H9 (cell line): ENCODE measurements around the gene XXYLT1. TPM values are rescaled to one million over a fixed set of nuclear protein-coding genes. Genes with fewer than 3 reads are reported as not detected.
A peak's percentile ranks its signal among the peaks of the same experiment; 100 is the strongest.

ENCODE experiments used
- DNase-seq: peaks from one replicate; pipeline ENCODE4 v3.0.0-alpha.2; 2017
- H2AFZ ChIP-seq: one replicate; pipeline ENCODE4 v1.6.1; 2013; ENCODE audit warnings: mild to moderate bottlenecking, low read length, control low read depth, moderate library complexity
- H2AK5ac ChIP-seq: 2 replicates; pipeline ENCODE4 v1.6.1; 2013; ENCODE audit warnings: low read length, control low read depth, mixed read lengths; ENCODE audit not compliant: insufficient read length
- H2BK120ac ChIP-seq: one replicate; pipeline ENCODE4 v1.6.1; 2013; ENCODE audit warnings: low read depth, mild to moderate bottlenecking, low read length, control low read depth, inconsistent platforms; ENCODE audit not compliant: poor library complexity, severe bottlenecking
- H2BK12ac ChIP-seq: 2 replicates; pipeline ENCODE4 v1.6.1; 2013; ENCODE audit warnings: low read length, control low read depth, mixed read lengths, low read depth; ENCODE audit not compliant: insufficient read length
- H2BK15ac ChIP-seq: 2 replicates; pipeline ENCODE4 v1.6.1; 2013; ENCODE audit warnings: low read depth, low read length, control low read depth
- H2BK20ac ChIP-seq: one replicate; pipeline ENCODE4 v1.6.1; 2013; ENCODE audit warnings: low read depth, mild to moderate bottlenecking, low read length, control low read depth, inconsistent platforms; ENCODE audit not compliant: poor library complexity, severe bottlenecking
- H2BK5ac ChIP-seq: 2 replicates; pipeline ENCODE4 v1.6.1; 2013; ENCODE audit warnings: low read length, control low read depth, mixed read lengths; ENCODE audit not compliant: insufficient read length
- H3K14ac ChIP-seq: 2 replicates; pipeline ENCODE4 v1.6.1; 2013; ENCODE audit warnings: low read length, control low read depth; ENCODE audit not compliant: insufficient read depth
- H3K18ac ChIP-seq: 2 replicates; pipeline ENCODE4 v1.6.1; 2013; ENCODE audit warnings: low read depth, mild to moderate bottlenecking, mixed read lengths, low read length, control low read depth; ENCODE audit not compliant: insufficient read length
- H3K23ac ChIP-seq: 2 replicates; pipeline ENCODE4 v1.6.1; 2013; ENCODE audit warnings: low read length, control low read depth, mixed read lengths, low read depth; ENCODE audit not compliant: insufficient read length
- H3K23me2 ChIP-seq: 2 replicates; pipeline ENCODE4 v1.6.1; 2013; ENCODE audit warnings: low read depth, mild to moderate bottlenecking, mixed read lengths, low read length, control low read depth; ENCODE audit not compliant: insufficient read length, poor library complexity, severe bottlenecking
- H3K27ac ChIP-seq: 2 replicates; pipeline ENCODE4 v1.5.1; 2013; ENCODE audit warnings: low read length, control low read depth, mixed read lengths, low read depth; ENCODE audit not compliant: insufficient read length
- H3K27me3 ChIP-seq: 2 replicates; pipeline ENCODE4 v1.6.1; 2013; ENCODE audit warnings: low read length, control low read depth, inconsistent platforms; ENCODE audit not compliant: insufficient read depth
- H3K4ac ChIP-seq: 2 replicates; pipeline ENCODE4 v1.6.1; 2013; ENCODE audit warnings: low read depth, mild to moderate bottlenecking, control low read depth, inconsistent platforms, low read length, moderate library complexity
- H3K4me1 ChIP-seq: 2 replicates; pipeline ENCODE4 v1.6.1; 2013; ENCODE audit warnings: low read length, control low read depth, inconsistent platforms; ENCODE audit not compliant: insufficient read depth
- H3K4me2 ChIP-seq: 2 replicates; pipeline ENCODE4 v1.6.1; 2013; ENCODE audit warnings: low read length, control low read depth, mixed read lengths; ENCODE audit not compliant: insufficient read length, insufficient read depth
- H3K56ac ChIP-seq: 2 replicates; pipeline ENCODE4 v1.6.1; 2013; ENCODE audit warnings: low read depth, mild to moderate bottlenecking, mixed read lengths, low read length, control low read depth; ENCODE audit not compliant: insufficient read length
- H3K79me1 ChIP-seq: 2 replicates; pipeline ENCODE4 v1.6.1; 2013; ENCODE audit warnings: low read depth, mild to moderate bottlenecking, moderate library complexity, low read length, control low read depth, inconsistent platforms; ENCODE audit not compliant: insufficient read depth, poor library complexity, severe bottlenecking
- H3K79me2 ChIP-seq: 2 replicates; pipeline ENCODE4 v1.6.1; 2013; ENCODE audit warnings: low read length, control low read depth, inconsistent platforms; ENCODE audit not compliant: insufficient read depth
- H3K9ac ChIP-seq: 2 replicates; pipeline ENCODE4 v1.6.1; 2013; ENCODE audit warnings: low read length, control low read depth, mixed read lengths; ENCODE audit not compliant: insufficient read length; ENCODE audit errors: extremely low read depth
- H3K9me3 ChIP-seq: one replicate; pipeline ENCODE4 v1.6.1; 2013; ENCODE audit warnings: low read depth, low read length, inconsistent platforms; ENCODE audit not compliant: control insufficient read depth
- H3T11ph ChIP-seq: one replicate; pipeline ENCODE4 v1.6.1; 2013; ENCODE audit warnings: mild to moderate bottlenecking, low read length, control low read depth, inconsistent platforms
- H4K20me1 ChIP-seq: one replicate; pipeline ENCODE4 v1.6.1; 2013; ENCODE audit not compliant: control insufficient read depth, insufficient read length, insufficient read depth
- H4K5ac ChIP-seq: 2 replicates; pipeline ENCODE4 v1.6.1; 2013; ENCODE audit warnings: low read depth, mild to moderate bottlenecking, mixed read lengths, low read length, control low read depth; ENCODE audit not compliant: insufficient read length
- H4K8ac ChIP-seq: replicated peaks from 2 replicates; pipeline ENCODE4 v1.6.1; 2013; ENCODE audit warnings: low read length, control low read depth, mixed read lengths, low read depth; ENCODE audit not compliant: insufficient read length
- H4K91ac ChIP-seq: 2 replicates; pipeline ENCODE4 v1.6.1; 2013; ENCODE audit warnings: low read depth, mild to moderate bottlenecking, moderate library complexity, mixed read lengths, low read length, control low read depth; ENCODE audit not compliant: insufficient read length
- H3K27ac Mint-ChIP-seq, 3 experiments: 2 replicates in 2 of 3; 3 replicates in 1 of 3; pipeline ENCODE4 v1.8.0; 2020 to 2021; ENCODE audit warnings: mixed read lengths in 3 of 3, mild to moderate bottlenecking in 1 of 3, moderate library complexity in 1 of 3
- H3K27me3 Mint-ChIP-seq: 2 replicates; pipeline ENCODE4 v1.8.0; 2021; ENCODE audit warnings: low read depth, mild to moderate bottlenecking, moderate library complexity, mixed read lengths
- H3K36me3 Mint-ChIP-seq, 3 experiments: 2 replicates in 2 of 3; 3 replicates in 1 of 3; pipeline ENCODE4 v1.8.0; 2020 to 2021; ENCODE audit warnings: low read depth in 3 of 3, mixed read lengths in 3 of 3; ENCODE audit not compliant: insufficient read depth in 1 of 3
- H3K4me1 Mint-ChIP-seq, 2 experiments: 2 replicates each; pipeline ENCODE4 v1.8.0; 2020; ENCODE audit warnings: mixed read lengths in 2 of 2
- H3K4me3 Mint-ChIP-seq, 2 experiments: 2 replicates in 1 of 2; 3 replicates in 1 of 2; pipeline ENCODE4 v1.8.0; 2020 to 2021; ENCODE audit warnings: mild to moderate bottlenecking in 2 of 2, mixed read lengths in 2 of 2, moderate library complexity in 1 of 2
- H3K9me3 Mint-ChIP-seq, 2 experiments: 2 replicates in 1 of 2; 3 replicates in 1 of 2; pipeline ENCODE4 v1.8.0; 2020; ENCODE audit warnings: mild to moderate bottlenecking in 2 of 2, mixed read lengths in 2 of 2, moderate library complexity in 1 of 2
- CTCF ChIP-seq: fragments of 200-600 bp; sonication (generic); conservative IDR thresholded peaks from 3 replicates; pipeline ENCODE4 v1.8.0; 2021; ENCODE audit warnings: antibody characterized with exemption, mild to moderate bottlenecking
- WGBS: extraction: QIAGEN DNeasy Blood & Tissue Kit; methylation state at CpG from one replicate; pipeline ENCODE4 v1.1.7; 2013; ENCODE audit warnings: missing lambda C conversion rate, low lambda C conversion rate, mixed read lengths; ENCODE audit not compliant: insufficient read length; ENCODE audit errors: extremely low coverage; 5-methylcytosine and 5-hydroxymethylcytosine counted together
- total RNA-seq: library from RNA; stranded (reverse); gene quantifications from 2 replicates; pipeline ENCODE4 v1.2.1, GENCODE V29; 2021

The XXYLT1 gene
- total RNA-seq, 1 experiment from 2014 or later, result 22.7 TPM

- H3K36me3 Mint-ChIP-seq, result no peaks in the 10 kb centered on the region; a peak in 1 of 7 replicates
These were observed 105.7 kb downstream of the XXYLT1 start for GRCh38 chr3:195165265-195165609.

More at GRCh38 chr3:195165265-195165609, 105.7 kb downstream of the XXYLT1 start:
- Mint-ChIP-seq H3K4me1 (peaks cover 3 to 6% of the 10 kb centered on the region in 2 experiments), H3K4me3 (no peak overlapping the region), H3K9me3 (no peaks in the 10 kb centered on the region), H3K27me3 (no peaks in the 10 kb centered on the region), H3K27ac (peak overlapping the region in 2 of 3 experiments; percentile 33 to 39; a peak in 1 of 7 replicates)
- no peak overlapping the region for H3K18ac ChIP-seq
- no peak overlapping the region for H3K56ac ChIP-seq
- no peaks in the 10 kb centered on the region for H3K79me1 ChIP-seq
- H3K27ac ChIP-seq, result no peak overlapping the region
- peaks cover 3% of the 10 kb centered on the region for H4K20me1 ChIP-seq
- H2BK15ac ChIP-seq, result no peak overlapping the region
- H2BK120ac ChIP-seq, result no peak overlapping the region
- no peak overlapping the region for H2AK5ac ChIP-seq
- TF ChIP-seq CTCF, result no peak
- H3K23me2 ChIP-seq, result no peaks in the 10 kb centered on the region
- H3K9ac ChIP-seq, result no peak overlapping the region
- no peak overlapping the region for H2BK12ac ChIP-seq
- H4K5ac ChIP-seq, result no peak overlapping the region
- no peak overlapping the region for H3K4ac ChIP-seq
- H3K27me3 ChIP-seq, result no peaks in the 10 kb centered on the region
- no peak overlapping the region for H3K23ac ChIP-seq
- no peak overlapping the region for H4K91ac ChIP-seq
- no peak overlapping the region for H4K8ac ChIP-seq
- H3K9me3 ChIP-seq, result no peaks in the 10 kb centered on the region
- H3K79me2 ChIP-seq, result no peaks in the 10 kb centered on the region
- H2AFZ ChIP-seq, result no peak overlapping the region
- WGBS, result no CpG with 5 or more reads among the region's 7 CpGs
- DNase-seq, result no peak
- H3T11ph ChIP-seq, result no peak overlapping the region
- no peaks in the 10 kb centered on the region for H3K4me1 ChIP-seq
- H3K14ac ChIP-seq, result no peak overlapping the region
- no peak overlapping the region for H3K4me2 ChIP-seq
- no peak overlapping the region for H2BK20ac ChIP-seq
- no peak overlapping the region for H2BK5ac ChIP-seq
